K562 (cell line): ENCODE measurements around the gene PFKL. TPM values are rescaled to one million over a fixed set of nuclear protein-coding genes. Genes with fewer than 3 reads are reported as not detected.

Experiments
- ATAC-seq: fragments of 200-7000 bp; cut with Tn5 transposase; 3 replicates; pipeline ENCODE4 v1.9.1; 2020; ENCODE audit warnings: moderate library complexity
- BruUV-seq: library from RNA; stranded (reverse); fragments of 400-500 nt; replicated peaks from 2 replicates; lab custom pipeline; 2021; lab: Mats Ljungman, UMichigan
- CTCF ChIA-PET: fragments of 300-600 bp; formaldehyde crosslinking; extraction: SDS; loops from one replicate; lab custom pipeline; 2021; ENCODE audit warnings: low intra/inter-chr PET ratio; lab: Yijun Ruan, JAX
- POLR2A ChIA-PET: fragments of 300-600, 350-650 bp; sonication (Branson Sonifier 250); formaldehyde crosslinking; extraction: SDS; loops from one replicate; lab custom pipeline; 2021; ENCODE audit warnings: antibody characterized with exemption, inconsistent platforms; lab: Yijun Ruan, JAX
- DNase-seq, 4 experiments: peaks; one replicate each; pipeline versions ENCODE4 v3.0.0 to v3.0.0-alpha.2; 2011 to 2018; ENCODE audit warnings: low spot score in 3 of 4, mixed read lengths in 3 of 4; ENCODE audit errors: extremely low read depth in 1 of 4
- FAIRE-seq: peaks from 2 replicates; lab custom pipeline; 2011; peaks lifted over from hg19 to GRCh38; lab: Jason Lieb, UNC
- H2AFZ ChIP-seq: 2 replicates; pipeline ENCODE4 v1.6.0; 2011; ENCODE audit warnings: low read depth, low read length, control low read depth, inconsistent platforms
- H3K27ac ChIP-seq: fragments of 200-600 bp; 3 replicates; pipeline ENCODE4 v1.8.0; 2011; ENCODE audit warnings: low read depth, mild to moderate bottlenecking, control low read depth, inconsistent platforms, low read length, moderate library complexity, mixed read lengths; ENCODE audit errors: extremely low read depth
- H3K27me3 ChIP-seq, 2 experiments: fragments of 300-600 bp in 1 of 2; 2 replicates in 1 of 2; 3 replicates in 1 of 2; pipeline versions ENCODE4 v1.6.0 to v1.8.0; 2011; ENCODE audit warnings: inconsistent platforms in 2 of 2, low read length in 2 of 2, mild to moderate bottlenecking in 1 of 2, mixed read lengths in 1 of 2, moderate library complexity in 1 of 2; ENCODE audit not compliant: control insufficient read depth in 2 of 2, insufficient read depth in 2 of 2
- H3K36me3 ChIP-seq: fragments of 300-600 bp; 3 replicates; pipeline ENCODE4 v1.8.0; 2011; ENCODE audit warnings: mild to moderate bottlenecking, low read length, inconsistent platforms; ENCODE audit not compliant: control insufficient read depth, insufficient read depth
- H3K4me1 ChIP-seq, 2 experiments: fragments of 200-600 bp in 1 of 2; replicated peaks in 1 of 2; 2 replicates in 1 of 2; 3 replicates in 1 of 2; pipeline versions ENCODE4 v1.5.1 to v1.8.0; 2011; ENCODE audit warnings: inconsistent platforms in 2 of 2, low read length in 2 of 2, mild to moderate bottlenecking in 1 of 2, mixed read lengths in 1 of 2, moderate library complexity in 1 of 2; ENCODE audit not compliant: control insufficient read depth in 2 of 2, insufficient read depth in 2 of 2
- H3K4me2 ChIP-seq: 2 replicates; pipeline ENCODE4 v1.6.1; 2011; ENCODE audit warnings: low read length, control low read depth, inconsistent platforms, mixed read lengths; ENCODE audit not compliant: insufficient read depth
- H3K4me3 ChIP-seq: fragments of 200-600 bp; sonication (generic), shearing (Covaris generic); 2 replicates; pipeline ENCODE4 v1.5.1; 2016; ENCODE audit warnings: control low read depth, inconsistent platforms
- H3K79me2 ChIP-seq: fragments of 200-600 bp; 3 replicates; pipeline ENCODE4 v1.8.0; 2011; ENCODE audit warnings: low read length, inconsistent platforms; ENCODE audit not compliant: control insufficient read depth, insufficient read depth
- H3K9ac ChIP-seq, 2 experiments: 2 replicates each; pipeline versions ENCODE4 v1.6.0 to v1.6.1; 2011; ENCODE audit warnings: low read depth in 2 of 2, low read length in 2 of 2, control low read depth in 1 of 2, inconsistent platforms in 1 of 2, mild to moderate bottlenecking in 1 of 2, mixed read lengths in 1 of 2; ENCODE audit not compliant: insufficient read depth in 1 of 2
- H3K9me1 ChIP-seq: one replicate; pipeline ENCODE4 v1.6.0; 2011; ENCODE audit warnings: inconsistent platforms, mild to moderate bottlenecking, low read length, moderate library complexity; ENCODE audit not compliant: control insufficient read depth, insufficient read depth
- H3K9me3 ChIP-seq: replicated peaks from 2 replicates; pipeline ENCODE4 v1.5.1; 2011; ENCODE audit warnings: low read depth, low read length, inconsistent platforms; ENCODE audit not compliant: control insufficient read depth, insufficient read depth
- H4K20me1 ChIP-seq: replicated peaks from 2 replicates; pipeline ENCODE4 v1.6.1; 2011; ENCODE audit warnings: low read length, inconsistent platforms, mixed read lengths; ENCODE audit not compliant: control insufficient read depth, insufficient read depth
- ARID3A ChIP-seq: IDR thresholded peaks from 2 replicates; pipeline ENCODE4 v1.6.1; 2012; ENCODE audit warnings: low read depth, low read length, improper control_type of control experiment, borderline replicate concordance
- BRF1 ChIP-seq: IDR thresholded peaks from 3 replicates; pipeline ENCODE4 v1.6.1; 2011; ENCODE audit warnings: borderline replicate concordance, mild to moderate bottlenecking; ENCODE audit not compliant: insufficient read length; ENCODE audit errors: extremely low read depth
- CHD4 ChIP-seq: fragments of 200-600 bp; sonication (generic); IDR thresholded peaks from 3 replicates; pipeline ENCODE4 v1.6.1; 2012; ENCODE audit warnings: low read depth, mild to moderate bottlenecking, mixed read lengths, low read length, inconsistent platforms; ENCODE audit not compliant: insufficient read depth, insufficient replicate concordance, poor library complexity, severe bottlenecking
- CREB3 ChIP-seq: fragments of 450-650 bp; conservative IDR thresholded peaks from 2 replicates; pipeline ENCODE4 v1.6.1; 2016; ENCODE audit warnings: missing genetic modification characterization, low read depth, mild to moderate bottlenecking, missing compliant biosample characterization, moderate library complexity
- FOS ChIP-seq: IDR thresholded peaks from 3 replicates; pipeline ENCODE4 v1.6.1; 2011; ENCODE audit not compliant: insufficient read length; ENCODE audit errors: extremely low read depth
- SETDB1 ChIP-seq: IDR thresholded peaks from one replicate; pipeline ENCODE4 v1.6.1; 2012; ENCODE audit warnings: low read length, control low read depth, inconsistent platforms
- SMAD1 ChIP-seq: fragments of 150-350 bp; IDR thresholded peaks from 2 replicates; pipeline ENCODE4 v1.6.1; 2014; ENCODE audit warnings: low read length, low read depth; ENCODE audit not compliant: partially characterized antibody
- SMARCA5 ChIP-seq: fragments of 450-650 bp; IDR thresholded peaks from 2 replicates; pipeline ENCODE4 v1.6.1; 2016
- TFAM ChIP-seq: fragments of 250-450 bp; sonication (Bioruptor Pico); conservative IDR thresholded peaks from 2 replicates; pipeline ENCODE4 v1.5.0; 2021; ENCODE audit warnings: mild to moderate bottlenecking, moderate library complexity
- ZNF449 ChIP-seq: fragments of 250-450 bp; sonication (Bioruptor Pico); IDR thresholded peaks from 2 replicates; pipeline ENCODE4 v1.8.0; 2022; ENCODE audit warnings: moderate library complexity, mild to moderate bottlenecking, inconsistent platforms
- ZNF79 ChIP-seq: fragments of 250-450 bp; sonication (Bioruptor Pico); IDR thresholded peaks from 2 replicates; pipeline ENCODE4 v1.4.0; 2020; ENCODE audit warnings: low read depth, mild to moderate bottlenecking, moderate library complexity
- WGBS: fragments of 100-300 bp; shearing (Covaris generic); methylation state at CpG from one replicate; pipeline ENCODE4 v1.1.6; 2016; ENCODE audit warnings: low coverage, mixed read lengths; ENCODE audit not compliant: insufficient coverage; ENCODE audit errors: missing lambda C conversion rate; 5-methylcytosine and 5-hydroxymethylcytosine counted together
- in situ Hi-C: fragments of 300-500 bp; cut with MboI; formaldehyde crosslinking; loops from 4 replicates; pipeline ENCODE4 v1.15.0; 2018; ENCODE audit warnings: inconsistent platforms, mixed read lengths
- intact Hi-C: fragments of 100-400 bp; cut with micrococcal nuclease; formaldehyde crosslinking; loops from 2 replicates; pipeline ENCODE4 v1.14.2; 2022
- polyA plus RNA-seq, 8 experiments: library from polyadenylated mRNA; depleted of rRNA in 4 of 8; stranded (reverse) in 5 of 8; unstranded in 3 of 8; fragments of >200 nt; fragmentation: Nextera tagmentation in 2 of 8; fragmentation: Illumina TruSeq in 1 of 8; extraction: Ambion mirVana in 2 of 8; extraction: Trizol in 1 of 8; gene quantifications; 2 replicates each; pipeline versions ENCODE4 v1.2.1 to v1.2.3, GENCODE V29; 2011 to 2014; ENCODE audit warnings: inconsistent platforms in 1 of 8, missing spikeins in 1 of 8
- total RNA-seq, 7 experiments: library from RNA; depleted of rRNA in 6 of 7; stranded (reverse); fragments of >200 nt in 6 of 7; fragmentation: Illumina TruSeq in 2 of 7; extraction: Trizol in 2 of 7; gene quantifications; 2 replicates each; pipeline versions ENCODE4 v1.2.1 to v1.2.3, GENCODE V29; 2011 to 2021; ENCODE audit warnings: low replicate concordance in 1 of 7

Gene PFKL
- total and polyA plus RNA-seq, 9 of the 15 experiments (the other 6 are each of a cell fraction or from before 2014, with no cell fraction given), result 1.1 to 124 (median 45.6) TPM

GRCh38 chr21:44273046-44273445, 26.8 kb upstream of the PFKL start:
- peaks cover 0 to 16% of the 10 kb centered on the region in 2 experiments; a peak in 1 of 5 replicates for H3K4me1 ChIP-seq
- ChIA-PET POLR2A (interaction anchor here (0.6 to 1.9 kb wide), 2 partner anchors 9 to 496 kb away, joined by 3 to 4 read pairs; no protein-coding TSS in a partner anchor), CTCF (no interaction called here)
- H3K9ac ChIP-seq, result no peak overlapping the region
- H3K36me3 ChIP-seq, result no peaks in the 10 kb centered on the region
- peaks cover 34 to 53% of the 10 kb centered on the region in 2 experiments; a peak in 4 of 5 replicates for H3K27me3 ChIP-seq
- H3K9me1 ChIP-seq, result no peaks in the 10 kb centered on the region
- H2AFZ ChIP-seq, result no peak overlapping the region
- TF ChIP-seq SMAD1 (no peak), BRF1 (no peak), TFAM (CRISPR knock-in tag) (no peak), CHD4 (no peak), ZNF79 (no peak)
- TF ChIP-seq, all 486 proteins: peak for 0
- Histone ChIP-seq H4K20me1 (no peaks in the 10 kb centered on the region; the same call in 1 of the 2 replicates), H3K27ac (no peak overlapping the region), H3K79me2 (no peaks in the 10 kb centered on the region), H3K9me3 (no peaks in the 10 kb centered on the region), H3K4me2 (no peak overlapping the region), H3K4me3 (no peak overlapping the region)
- in situ Hi-C loops (no loop called here), intact Hi-C loops (no loop called here)
- WGBS, result 1% methylated on average over 7 of the region's 7 CpGs
- no peak for DNase-seq
- BruUV-seq, result no TSS peak
- FAIRE-seq, result no peak
- no peak for ATAC-seq

GRCh38 chr21:44275041-44275440, 24.8 kb upstream of the PFKL start:
- H3K9me3 ChIP-seq, result no peaks in the 10 kb centered on the region
- no peaks in the 10 kb centered on the region for H3K79me2 ChIP-seq
- no peak for ATAC-seq
- H2AFZ ChIP-seq, result no peak overlapping the region
- no peak for FAIRE-seq
- in situ Hi-C loops (loop anchor here (25.0 kb wide), 1 partner anchor 113 kb away; no protein-coding TSS in a partner anchor), intact Hi-C loops (no loop called here)
- H3K4me1 ChIP-seq, result peaks cover 0 to 16% of the 10 kb centered on the region in 2 experiments; a peak in 1 of 5 replicates
- no peak for DNase-seq
- no peak overlapping the region for H3K4me2 ChIP-seq
- H3K9me1 ChIP-seq, result no peaks in the 10 kb centered on the region
- POLR2A ChIA-PET, result no interaction called here
- H3K27ac ChIP-seq, result no peak overlapping the region
- no TSS peak for BruUV-seq
- H3K27me3 ChIP-seq, result peaks cover 46 to 59% of the 10 kb centered on the region in 2 experiments
- no peak overlapping the region for H3K4me3 ChIP-seq
- H3K36me3 ChIP-seq, result no peaks in the 10 kb centered on the region
- CTCF ChIA-PET, result no interaction called here
- no peaks in the 10 kb centered on the region; the same call in 1 of the 2 replicates for H4K20me1 ChIP-seq
- no peak overlapping the region for H3K9ac ChIP-seq
- WGBS, result 0% methylated on average over 5 of the region's 5 CpGs
- no peak for TF ChIP-seq SMARCA5
- TF ChIP-seq ZNF449 (CRISPR knock-in tag), result no peak
- TF ChIP-seq FOS, result no peak
- TF ChIP-seq ARID3A, result no peak
- no peak for TF ChIP-seq CREB3
- no peak for TF ChIP-seq SETDB1
